SU-DHL-6 (cell line): ENCODE results near the gene CFAP206.
"Not testable (repeated sequence)": the region's sequence is repeated elsewhere in the genome, so short reads cannot be mapped to it uniquely, and the experiment has no call there.

Experiments used
- H2AFZ ChIP-seq: fragments of 200-600 bp; sonication (generic); 2 replicates; pipeline ENCODE4 v1.6.1; 2014; ENCODE audit warnings: low read depth, mild to moderate bottlenecking, moderate library complexity, mixed read lengths, antibody characterized with exemption, low read length; ENCODE audit not compliant: severe bottlenecking
- H3F3A ChIP-seq: fragments of 200-600 bp; shearing (Covaris generic); 2 replicates; pipeline ENCODE4 v1.6.0; 2016; ENCODE audit warnings: antibody characterized with exemption, mild to moderate bottlenecking; ENCODE audit not compliant: insufficient read depth
- H3K27ac ChIP-seq: fragments of 200-600 bp; sonication (generic); 2 replicates; pipeline ENCODE4 v1.5.1; 2016; ENCODE audit warnings: low read depth, mild to moderate bottlenecking, low read length, moderate library complexity, mixed read lengths
- H3K27me3 ChIP-seq: fragments of 200-600 bp; sonication (generic), shearing (Covaris generic); 2 replicates; pipeline ENCODE4 v1.6.0; 2014; ENCODE audit warnings: mild to moderate bottlenecking, low read length
- H3K36me3 ChIP-seq: fragments of 200-600 bp; sonication (generic); 2 replicates; pipeline ENCODE4 v1.6.1; 2014; ENCODE audit warnings: mild to moderate bottlenecking, low read length, mixed read lengths
- H3K4me2 ChIP-seq: fragments of 300-600, 200-600 bp; shearing (Covaris generic), sonication (generic); 2 replicates; pipeline ENCODE4 v1.6.0; 2014; ENCODE audit warnings: low read length, low read depth, mild to moderate bottlenecking; ENCODE audit not compliant: poor library complexity, severe bottlenecking
- H3K4me3 ChIP-seq: fragments of 200-600 bp; sonication (generic); 2 replicates; pipeline ENCODE4 v1.5.1; 2014; ENCODE audit warnings: antibody characterized with exemption, low read length, mild to moderate bottlenecking, mixed read lengths; ENCODE audit not compliant: insufficient read depth, poor library complexity, severe bottlenecking
- H3K79me2 ChIP-seq: fragments of 200-600 bp; sonication (generic); 2 replicates; pipeline ENCODE4 v1.6.1; 2014; ENCODE audit warnings: mild to moderate bottlenecking, low read length, moderate library complexity; ENCODE audit not compliant: insufficient read depth
- H3K9ac ChIP-seq: fragments of 200-600 bp; sonication (generic); 2 replicates; pipeline ENCODE4 v1.7.0; 2014; ENCODE audit warnings: mild to moderate bottlenecking, low read length
- H3K9me2 ChIP-seq: fragments of 200-600 bp; sonication (generic); replicated peaks from 2 replicates; pipeline ENCODE4 v1.6.1; 2014; ENCODE audit warnings: low read length; ENCODE audit not compliant: insufficient read depth
- H3K9me3 ChIP-seq: fragments of 200-600 bp; sonication (generic); 2 replicates; pipeline ENCODE4 v1.6.1; 2014; ENCODE audit warnings: low read length, mixed read lengths; ENCODE audit not compliant: insufficient read depth
- H4K20me1 ChIP-seq: fragments of 200-600 bp; sonication (generic); 2 replicates; pipeline ENCODE4 v1.6.1; 2014; ENCODE audit warnings: low read depth, mild to moderate bottlenecking, antibody characterized with exemption, low read length, moderate library complexity, mixed read lengths
- EZH2phosphoT487 ChIP-seq: fragments of 200-600 bp; sonication (generic), shearing (Covaris generic); conservative IDR thresholded peaks from 2 replicates; pipeline ENCODE4 v1.6.1; 2018; ENCODE audit warnings: mild to moderate bottlenecking, antibody characterized with exemption, low read length, moderate library complexity, mixed read lengths
- TF ChIP-seq, protein P1 (sequence below): fragments of 200-600 bp; sonication (generic); IDR thresholded peaks from one replicate; pipeline ENCODE4 v1.5.1; 2017; ENCODE audit warnings: antibody characterized with exemption, mild to moderate bottlenecking, low read length, moderate library complexity; ENCODE audit not compliant: insufficient read depth, poor library complexity, severe bottlenecking

Gene CFAP206

DNA sequence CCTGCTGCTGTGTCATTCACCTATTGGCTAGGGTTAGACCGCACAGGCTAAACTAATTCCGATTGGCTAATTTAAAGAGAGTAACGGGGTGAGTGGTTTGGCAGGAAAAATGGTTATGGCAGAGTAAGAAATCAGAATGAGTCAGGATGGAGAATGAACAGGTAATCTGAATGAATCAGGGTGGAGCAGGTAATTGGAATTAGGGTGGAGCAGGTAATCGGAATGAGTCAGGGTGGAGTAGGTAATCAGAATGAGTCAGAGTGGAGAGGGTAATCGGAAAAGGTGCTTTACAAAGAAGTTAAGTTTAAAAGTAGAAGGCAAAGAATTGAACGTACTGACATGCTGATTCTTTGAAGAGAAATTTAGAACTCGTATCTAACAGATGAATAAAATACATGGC is 76.7 kb downstream of the CFAP206 start:
- no peaks in the 10 kb centered on the region for H3K79me2 ChIP-seq
- TF ChIP-seq, protein P1, sequence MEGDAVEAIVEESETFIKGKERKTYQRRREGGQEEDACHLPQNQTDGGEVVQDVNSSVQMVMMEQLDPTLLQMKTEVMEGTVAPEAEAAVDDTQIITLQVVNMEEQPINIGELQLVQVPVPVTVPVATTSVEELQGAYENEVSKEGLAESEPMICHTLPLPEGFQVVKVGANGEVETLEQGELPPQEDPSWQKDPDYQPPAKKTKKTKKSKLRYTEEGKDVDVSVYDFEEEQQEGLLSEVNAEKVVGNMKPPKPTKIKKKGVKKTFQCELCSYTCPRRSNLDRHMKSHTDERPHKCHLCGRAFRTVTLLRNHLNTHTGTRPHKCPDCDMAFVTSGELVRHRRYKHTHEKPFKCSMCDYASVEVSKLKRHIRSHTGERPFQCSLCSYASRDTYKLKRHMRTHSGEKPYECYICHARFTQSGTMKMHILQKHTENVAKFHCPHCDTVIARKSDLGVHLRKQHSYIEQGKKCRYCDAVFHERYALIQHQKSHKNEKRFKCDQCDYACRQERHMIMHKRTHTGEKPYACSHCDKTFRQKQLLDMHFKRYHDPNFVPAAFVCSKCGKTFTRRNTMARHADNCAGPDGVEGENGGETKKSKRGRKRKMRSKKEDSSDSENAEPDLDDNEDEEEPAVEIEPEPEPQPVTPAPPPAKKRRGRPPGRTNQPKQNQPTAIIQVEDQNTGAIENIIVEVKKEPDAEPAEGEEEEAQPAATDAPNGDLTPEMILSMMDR: no peak
- no peaks in the 10 kb centered on the region for H4K20me1 ChIP-seq
- H3K27ac ChIP-seq: no peak overlapping the region
- no peak overlapping the region for H3K9ac ChIP-seq
- no peak overlapping the region for H3K4me3 ChIP-seq
- H3K9me3 ChIP-seq: no peaks in the 10 kb centered on the region
- no peaks in the 10 kb centered on the region for H3F3A ChIP-seq
- H3K36me3 ChIP-seq: no peaks in the 10 kb centered on the region
- H3K27me3 ChIP-seq: no peaks in the 10 kb centered on the region
- no peaks in the 10 kb centered on the region for H3K9me2 ChIP-seq
- no peak overlapping the region for H3K4me2 ChIP-seq
- H2AFZ ChIP-seq: no peak overlapping the region

DNA sequence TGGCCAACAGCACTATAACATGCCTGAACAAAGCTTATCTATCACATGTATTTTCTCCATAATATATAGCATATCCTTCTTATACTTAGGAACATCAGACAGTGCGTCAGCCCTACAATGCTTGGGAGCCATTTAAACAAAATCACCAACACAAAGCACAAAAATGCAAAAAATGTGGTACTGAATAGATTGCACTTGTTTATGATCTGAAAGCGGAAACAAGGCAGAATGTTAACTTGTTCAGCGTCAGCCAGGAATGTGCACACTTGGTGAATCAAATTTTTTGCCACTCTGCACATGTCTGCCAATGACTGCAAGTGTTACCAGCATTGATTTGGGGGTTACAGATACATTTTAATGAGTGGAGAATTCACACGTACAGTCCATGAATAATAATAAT is 79.8 kb downstream of the CFAP206 start:
- Histone ChIP-seq H3K9me2 (no peaks in the 10 kb centered on the region), H3K4me3 (no peak overlapping the region), H3K79me2 (no peaks in the 10 kb centered on the region), H3K27me3 (no peaks in the 10 kb centered on the region), H3K9ac (no peak overlapping the region), H3F3A (0 out of 2 replicates have a peak, but pooled peaks cover 3% of the 10 kb centered on the region), H3K27ac (no peak overlapping the region), H3K36me3 (no peaks in the 10 kb centered on the region), H4K20me1 (no peaks in the 10 kb centered on the region), H2AFZ (no peak overlapping the region), H3K9me3 (no peaks in the 10 kb centered on the region), H3K4me2 (no peak overlapping the region)
- no peak for TF ChIP-seq EZH2phosphoT487
- TF ChIP-seq, protein P1: no peak

DNA sequence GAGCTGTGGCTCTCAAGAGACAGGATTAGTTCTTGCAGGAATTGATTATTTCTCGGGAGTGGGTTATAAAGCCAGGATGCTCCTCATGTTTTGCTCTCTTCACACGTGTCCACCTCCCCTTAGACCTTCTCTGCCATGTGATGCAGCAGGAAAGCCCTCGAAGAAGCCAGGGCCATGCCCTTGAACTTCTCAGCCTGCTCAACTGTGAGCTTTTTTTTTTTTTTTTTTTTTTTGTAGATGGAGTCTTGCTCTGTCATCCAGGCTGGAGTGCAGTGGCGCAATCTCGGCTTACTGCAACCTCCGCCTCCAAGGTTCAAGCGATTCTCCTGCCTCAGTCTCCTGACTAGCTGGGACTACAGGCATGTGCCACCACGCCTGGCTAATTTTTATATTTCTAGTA is 81.6 kb downstream of the CFAP206 start:
- H3K9me2 ChIP-seq, H4K20me1 ChIP-seq, H3K27me3 ChIP-seq, H3F3A ChIP-seq, H3K36me3 ChIP-seq, H3K4me2 ChIP-seq, H3K9me3 ChIP-seq, H3K9ac ChIP-seq, H2AFZ ChIP-seq, H3K27ac ChIP-seq, H3K79me2 ChIP-seq, H3K4me3 ChIP-seq: not testable (repeated sequence)

DNA sequence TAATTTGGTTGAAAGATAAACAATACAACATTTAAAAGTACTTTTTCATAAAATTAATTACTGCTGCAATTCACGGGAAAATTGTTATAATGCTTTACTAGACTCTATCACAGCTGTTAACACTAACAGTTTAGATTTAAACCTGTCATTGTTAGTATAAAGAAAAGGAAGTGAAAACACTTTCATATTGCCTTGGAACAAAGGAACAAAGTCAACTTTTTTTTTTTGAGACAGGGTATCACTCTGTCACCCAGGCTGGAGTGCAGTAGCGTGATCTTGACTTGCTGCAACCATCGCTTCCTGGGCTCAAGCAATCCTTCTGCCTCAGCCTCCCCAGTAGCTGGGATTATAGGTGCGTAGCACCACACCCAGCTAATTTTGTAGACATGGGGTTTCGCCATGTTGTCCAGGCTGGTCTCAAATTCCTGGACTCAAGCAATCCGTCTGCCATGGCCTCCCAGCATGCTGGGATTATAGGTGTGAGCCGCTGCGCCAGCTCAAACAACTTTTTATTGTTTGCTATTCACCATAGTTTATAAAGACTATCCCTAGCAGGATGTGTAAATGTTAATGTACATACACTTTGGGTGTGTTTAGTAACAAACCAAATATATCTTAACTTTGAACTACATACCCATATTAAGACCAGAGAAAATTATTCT is 87.1 kb downstream of the CFAP206 start:
- Histone ChIP-seq H3K9me2 (no peaks in the 10 kb centered on the region), H4K20me1 (no peaks in the 10 kb centered on the region), H3K27me3 (no peaks in the 10 kb centered on the region), H3F3A (peaks cover 6% of the 10 kb centered on the region; the same call in 1 of the 2 replicates), H3K4me3 (no peak overlapping the region), H2AFZ (no peak overlapping the region), H3K9ac (no peak overlapping the region), H3K4me2 (no peak overlapping the region), H3K9me3 (no peaks in the 10 kb centered on the region), H3K36me3 (no peaks in the 10 kb centered on the region), H3K79me2 (no peaks in the 10 kb centered on the region), H3K27ac (no peak overlapping the region)
- TF ChIP-seq EZH2phosphoT487: no peak
- TF ChIP-seq, protein P1: no peak
